OCI-LY3 (cell line): ENCODE data around the gene CSF2.

Experiments
- H2AFZ ChIP-seq: fragments of 200-600, 300-600 bp; shearing (Covaris generic); 2 replicates; pipeline ENCODE4 v1.6.0; 2014; ENCODE audit warnings: antibody characterized with exemption, low read depth, low read length
- H3K27ac ChIP-seq: fragments of 200-600, 300-600 bp; sonication (generic); 2 replicates; pipeline ENCODE4 v1.5.1; 2014; ENCODE audit warnings: mild to moderate bottlenecking, low read length, moderate library complexity, mixed read lengths
- H3K27me3 ChIP-seq: fragments of 200-600, 300-600 bp; sonication (generic); 2 replicates; pipeline ENCODE4 v1.6.1; 2014; ENCODE audit warnings: low read depth, low read length, mixed read lengths
- H3K36me3 ChIP-seq: fragments of 200-600, 300-600 bp; sonication (generic); replicated peaks from 2 replicates; pipeline ENCODE3; 2014; ENCODE audit warnings: low read depth, low read length, mixed read lengths
- H3K4me1 ChIP-seq: fragments of 300-600, 200-600 bp; sonication (generic); 2 replicates; pipeline ENCODE4 v1.6.1; 2014; ENCODE audit warnings: low read length, mixed read lengths
- H3K4me2 ChIP-seq: fragments of 200-600, 300-600 bp; sonication (generic); 2 replicates; pipeline ENCODE4 v1.6.1; 2014; ENCODE audit warnings: low read length, mixed read lengths
- H3K4me3 ChIP-seq: fragments of 300-600, 200-600 bp; sonication (generic); 2 replicates; pipeline ENCODE4 v1.5.1; 2014; ENCODE audit warnings: antibody characterized with exemption, mild to moderate bottlenecking, low read length, moderate library complexity
- H3K79me2 ChIP-seq: fragments of 300-600, 200-600 bp; shearing (Covaris generic); 2 replicates; pipeline ENCODE4 v1.6.1; 2014; ENCODE audit warnings: mild to moderate bottlenecking, low read length, mixed read lengths
- H3K9ac ChIP-seq: fragments of 300-600, 200-600 bp; shearing (Covaris generic); 2 replicates; pipeline ENCODE4 v1.6.0; 2014; ENCODE audit warnings: mild to moderate bottlenecking, low read length, moderate library complexity
- H3K9me3 ChIP-seq: fragments of 200-600, 300-600 bp; shearing (Covaris generic); 2 replicates; pipeline ENCODE4 v1.6.1; 2014; ENCODE audit warnings: low read length, mixed read lengths; ENCODE audit not compliant: insufficient read depth
- H4K20me1 ChIP-seq: fragments of 200-600, 300-600 bp; sonication (generic); 2 replicates; pipeline ENCODE4 v1.6.1; 2016; ENCODE audit warnings: low read length, mixed read lengths; ENCODE audit not compliant: insufficient read depth
- CTCF ChIP-seq: fragments of 200-600, 300-600 bp; sonication (generic); IDR thresholded peaks from 2 replicates; pipeline ENCODE4 v1.5.1; 2014; ENCODE audit warnings: antibody characterized with exemption, low read length, low read depth
- EZH2phosphoT487 ChIP-seq: fragments of 200-600 bp; shearing (Covaris generic); IDR thresholded peaks from 2 replicates; pipeline ENCODE4 v1.6.1; 2018; ENCODE audit warnings: antibody characterized with exemption, mixed run types, low read depth

Gene CSF2

GRCh38 chr5:132032196-132032595 is 41.4 kb upstream of the CSF2 start:
- no peak overlapping the region for H3K4me3 ChIP-seq
- H3K36me3 ChIP-seq: no peaks in the 10 kb centered on the region
- no peak overlapping the region for H3K27ac ChIP-seq
- no peaks in the 10 kb centered on the region for H3K4me1 ChIP-seq
- no peaks in the 10 kb centered on the region for H3K79me2 ChIP-seq
- H3K27me3 ChIP-seq: peaks cover 26% of the 10 kb centered on the region
- TF ChIP-seq EZH2phosphoT487 (no peak), CTCF (no peak)
- no peak overlapping the region for H3K9ac ChIP-seq
- no peak overlapping the region for H3K4me2 ChIP-seq
- H3K9me3 ChIP-seq: no peaks in the 10 kb centered on the region
- H4K20me1 ChIP-seq: no peaks in the 10 kb centered on the region
- H2AFZ ChIP-seq: no peak overlapping the region

- no peaks in the 10 kb centered on the region for H3K79me2 ChIP-seq
- no peak overlapping the region for H3K27ac ChIP-seq
- H3K9ac ChIP-seq: no peak overlapping the region
- no peak overlapping the region for H2AFZ ChIP-seq
- H3K4me1 ChIP-seq: no peaks in the 10 kb centered on the region
- H3K27me3 ChIP-seq: peaks cover 24% of the 10 kb centered on the region
- no peak overlapping the region for H3K4me3 ChIP-seq
- no peaks in the 10 kb centered on the region for H4K20me1 ChIP-seq
- no peak overlapping the region for H3K4me2 ChIP-seq
- TF ChIP-seq CTCF (no peak), EZH2phosphoT487 (no peak)
- H3K9me3 ChIP-seq: no peaks in the 10 kb centered on the region
- H3K36me3 ChIP-seq: no peaks in the 10 kb centered on the region
These were observed 40.5 kb upstream of the CSF2 start for GRCh38 chr5:132033122-132033521.

- Histone ChIP-seq H3K27ac (no peak overlapping the region), H3K4me3 (no peak overlapping the region), H3K4me1 (no peaks in the 10 kb centered on the region), H3K36me3 (no peaks in the 10 kb centered on the region), H4K20me1 (no peaks in the 10 kb centered on the region), H3K27me3 (peaks cover 27% of the 10 kb centered on the region), H3K9me3 (no peaks in the 10 kb centered on the region), H3K4me2 (no peak overlapping the region), H2AFZ (no peak overlapping the region), H3K79me2 (no peaks in the 10 kb centered on the region), H3K9ac (no peak overlapping the region)
- TF ChIP-seq EZH2phosphoT487: no peak
These were observed 36.2 kb upstream of the CSF2 start for GRCh38 chr5:132037353-132037752.

GRCh38 chr5:132044207-132044606 is 29.4 kb upstream of the CSF2 start:
- H3K4me1 ChIP-seq: no peaks in the 10 kb centered on the region
- H3K9me3 ChIP-seq: no peaks in the 10 kb centered on the region
- H3K4me2 ChIP-seq: no peak overlapping the region
- H4K20me1 ChIP-seq: no peaks in the 10 kb centered on the region
- TF ChIP-seq EZH2phosphoT487 (no peak), CTCF (no peak)
- H3K27me3 ChIP-seq: peaks cover 15% of the 10 kb centered on the region
- H2AFZ ChIP-seq: no peak overlapping the region
- H3K9ac ChIP-seq: no peak overlapping the region
- H3K79me2 ChIP-seq: no peaks in the 10 kb centered on the region
- H3K27ac ChIP-seq: no peak overlapping the region
- H3K4me3 ChIP-seq: no peak overlapping the region
- H3K36me3 ChIP-seq: no peaks in the 10 kb centered on the region

- Histone ChIP-seq H3K79me2 (no peaks in the 10 kb centered on the region), H3K4me2 (no peak overlapping the region), H3K9ac (no peak overlapping the region), H3K27me3 (peaks cover 16% of the 10 kb centered on the region), H3K27ac (no peak overlapping the region), H3K36me3 (no peaks in the 10 kb centered on the region), H4K20me1 (no peaks in the 10 kb centered on the region), H3K4me1 (no peaks in the 10 kb centered on the region), H3K9me3 (no peaks in the 10 kb centered on the region), H2AFZ (no peak overlapping the region), H3K4me3 (no peak overlapping the region)
- TF ChIP-seq CTCF: no peak
- TF ChIP-seq EZH2phosphoT487: no peak
These were observed 26.7 kb upstream of the CSF2 start for GRCh38 chr5:132046880-132047299.
